ENCODE data around the gene DHRS13. TPM values are rescaled to one million over a fixed set of nuclear protein-coding genes. Genes with fewer than 3 reads are reported as not detected.

The DHRS13 gene
- total and polyA plus RNA-seq, 2 donors (not counting 3 experiments of a cell fraction or from before 2014, with no cell fraction given), result 7.2 to 9.3 TPM

- no TSS peak for BruUV-seq (replicated peaks)
- Histone ChIP-seq H3K9me3 (replicated peaks; ENCODE audit: control insufficient read depth, insufficient read depth, low read length) (no peaks in the 10 kb centered on the region), H3K9me1 (replicated peaks; ENCODE audit: control insufficient read depth, extremely low read depth, insufficient read depth, low read length) (no peaks in the 10 kb centered on the region), H3K9ac (replicated peaks; ENCODE audit: extremely low read depth, insufficient read depth, low read length) (no peak overlapping the region), H4K20me1 (replicated peaks; ENCODE audit: control insufficient read depth, extremely low read depth, insufficient read depth, low read length) (no peaks in the 10 kb centered on the region), H3K36me3 (ENCODE audit: control insufficient read depth in 2 of 2, extremely low read depth in 1 of 2, insufficient read depth in 2 of 2, low read length in 2 of 2) (no peaks in the 10 kb centered on the region), H3K4me3 (replicated peaks in 1 of 3; ENCODE audit: insufficient read depth in 1 of 3, low read depth in 1 of 3, low read length in 3 of 3) (no peak overlapping the region), H3K4me2 (ENCODE audit: insufficient read depth, low read length) (no peak overlapping the region), H3K4me1 (ENCODE audit: control insufficient read depth, extremely low read depth, insufficient read depth, low read length) (peaks cover 29% of the 10 kb centered on the region), H3K27ac (ENCODE audit: insufficient read depth, low read depth, low read length) (no peak overlapping the region), H2AFZ (ENCODE audit: low read depth, low read length) (no peak overlapping the region), H3K79me2 (ENCODE audit: control insufficient read depth, insufficient read depth, low read length) (peaks cover 16% of the 10 kb centered on the region), H3K27me3 (ENCODE audit: control insufficient read depth in 2 of 2, insufficient read depth in 2 of 2, low read length in 2 of 2) (no peaks in the 10 kb centered on the region)
- POLR2A ChIA-PET, result no interaction called here
- TF ChIP-seq POLR2A (IDR thresholded peaks at IDR 0.05; ENCODE audit: low read depth, low read length) (no peak), JUN (IDR thresholded peaks at IDR 0.05; ENCODE audit: borderline replicate concordance, insufficient read depth, insufficient read length, low read depth) (no peak), POLR2AphosphoS5 (IDR thresholded peaks at IDR 0.05; ENCODE audit: insufficient read depth, low read depth, low read length) (no peak), MYC (IDR thresholded peaks at IDR 0.05; ENCODE audit: low read depth, low read length) (no peak), FOS (IDR thresholded peaks at IDR 0.05; ENCODE audit: borderline replicate concordance, insufficient read depth, low read length) (no peak), EZH2 (IDR thresholded peaks at IDR 0.05; ENCODE audit: borderline replicate concordance, low read depth, low read length, severe bottlenecking) (no peak), GATA2 (IDR thresholded peaks at IDR 0.05; ENCODE audit: insufficient read depth, insufficient read length, low read depth, low read length) (no peak)
- TF ChIP-seq, protein P1, sequence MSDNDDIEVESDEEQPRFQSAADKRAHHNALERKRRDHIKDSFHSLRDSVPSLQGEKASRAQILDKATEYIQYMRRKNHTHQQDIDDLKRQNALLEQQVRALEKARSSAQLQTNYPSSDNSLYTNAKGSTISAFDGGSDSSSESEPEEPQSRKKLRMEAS (IDR thresholded peaks at IDR 0.05; ENCODE audit: insufficient read depth, insufficient read length), result no peak
- TF ChIP-seq, protein P2, sequence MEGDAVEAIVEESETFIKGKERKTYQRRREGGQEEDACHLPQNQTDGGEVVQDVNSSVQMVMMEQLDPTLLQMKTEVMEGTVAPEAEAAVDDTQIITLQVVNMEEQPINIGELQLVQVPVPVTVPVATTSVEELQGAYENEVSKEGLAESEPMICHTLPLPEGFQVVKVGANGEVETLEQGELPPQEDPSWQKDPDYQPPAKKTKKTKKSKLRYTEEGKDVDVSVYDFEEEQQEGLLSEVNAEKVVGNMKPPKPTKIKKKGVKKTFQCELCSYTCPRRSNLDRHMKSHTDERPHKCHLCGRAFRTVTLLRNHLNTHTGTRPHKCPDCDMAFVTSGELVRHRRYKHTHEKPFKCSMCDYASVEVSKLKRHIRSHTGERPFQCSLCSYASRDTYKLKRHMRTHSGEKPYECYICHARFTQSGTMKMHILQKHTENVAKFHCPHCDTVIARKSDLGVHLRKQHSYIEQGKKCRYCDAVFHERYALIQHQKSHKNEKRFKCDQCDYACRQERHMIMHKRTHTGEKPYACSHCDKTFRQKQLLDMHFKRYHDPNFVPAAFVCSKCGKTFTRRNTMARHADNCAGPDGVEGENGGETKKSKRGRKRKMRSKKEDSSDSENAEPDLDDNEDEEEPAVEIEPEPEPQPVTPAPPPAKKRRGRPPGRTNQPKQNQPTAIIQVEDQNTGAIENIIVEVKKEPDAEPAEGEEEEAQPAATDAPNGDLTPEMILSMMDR (IDR thresholded peaks at IDR 0.05; ENCODE audit: extremely low read depth in 1 of 2, insufficient read depth in 1 of 2, low read depth in 1 of 2, low read length in 2 of 2), result no peak
- DNase-seq (ENCODE audit: low read depth, low spot score) (no peak), FAIRE-seq (no peak)
- dilution Hi-C loops (cut with MboI; ENCODE audit: extremely low pct_ligation_motif_present, low sequenced_read_pairs), result no loop called here
- CTCF ChIA-PET, result interaction anchor here (0.8 to 5.3 kb wide), 8 partner anchors 10 to 218 kb away, joined by 3 to 46 read pairs (median 5); partner anchors contain the start of gene TLCD1
- intact Hi-C loops (cut with micrococcal nuclease), result loop anchor here (5.0 kb wide), 1 partner anchor 48 kb away; no protein-coding TSS in a partner anchor
Measured at GRCh38 chr17:28899212-28899815, 3.6 kb downstream of the DHRS13 start.

Data from endothelial cell of umbilical vein (primary cell).